Epithelial cell of esophagus (primary cell): Measurements from ENCODE around the gene FNDC3B.

Experiments used
- DNase-seq: peaks from one replicate; pipeline ENCODE4 v3.0.0; 2010; ENCODE audit warnings: low read depth
- H3K4me3 ChIP-seq: 2 replicates; pipeline ENCODE4 v1.5.1; 2011; ENCODE audit warnings: mild to moderate bottlenecking, low read length, control low read depth
- CTCF ChIP-seq: IDR thresholded peaks from 2 replicates; pipeline ENCODE4 v1.5.1; 2011; ENCODE audit warnings: low read depth, mild to moderate bottlenecking, low read length, control low read depth, inconsistent platforms; ENCODE audit not compliant: insufficient read depth; ENCODE audit errors: missing control alignments

Gene FNDC3B

GRCh38 chr3:172402090-172402489 is 362.7 kb downstream of the FNDC3B start:
- no peak overlapping the region for H3K4me3 ChIP-seq

GRCh38 chr3:172402892-172403643 is 363.7 kb downstream of the FNDC3B start:
- DNase-seq = no peak
- no peak overlapping the region for H3K4me3 ChIP-seq
- TF ChIP-seq CTCF = no peak

More at GRCh38 chr3:172402090-172402489, 362.7 kb downstream of the FNDC3B start:
- TF ChIP-seq CTCF = no peak
- DNase-seq = no peak

- TF ChIP-seq CTCF = no peak
- DNase-seq = no peak
- H3K4me3 ChIP-seq = no peak overlapping the region
Measured at GRCh38 chr3:172404237-172404962, 365.0 kb downstream of the FNDC3B start.

- no peak overlapping the region for H3K4me3 ChIP-seq
- no peak for DNase-seq
- no peak for TF ChIP-seq CTCF
Measured at GRCh38 chr3:172405914-172406313, 366.5 kb downstream of the FNDC3B start.

- no peak for DNase-seq
- no peak for TF ChIP-seq CTCF
- H3K4me3 ChIP-seq = no peak overlapping the region
Measured at GRCh38 chr3:172407872-172408271, 368.5 kb downstream of the FNDC3B start.

GRCh38 chr3:172410702-172411477 is 371.5 kb downstream of the FNDC3B start:
- no peak for DNase-seq
- TF ChIP-seq CTCF = no peak
- no peak overlapping the region for H3K4me3 ChIP-seq
